Neural cell (in vitro differentiated cells): ENCODE measurements around the gene TXN2. TPM values are rescaled to one million over a fixed set of nuclear protein-coding genes. Genes with fewer than 3 reads are reported as not detected.

Source experiments
- H2AFZ ChIP-seq: fragments of 200-600, 300-800 bp; sonication (generic), shearing (Covaris generic); 2 replicates; pipeline ENCODE4 v1.6.0; 2014; ENCODE audit warnings: low read depth, mild to moderate bottlenecking, antibody characterized with exemption, low read length, moderate library complexity
- H3F3A ChIP-seq: fragments of 200-600 bp; shearing (Covaris generic); 2 replicates; pipeline ENCODE4 v1.6.1; 2016; ENCODE audit warnings: mild to moderate bottlenecking, moderate library complexity, mixed read lengths, antibody characterized with exemption, low read length; ENCODE audit not compliant: insufficient read depth, poor library complexity, severe bottlenecking
- H3K27ac ChIP-seq: fragments of 200-600, 300-800 bp; sonication (generic), shearing (Covaris generic); 2 replicates; pipeline ENCODE4 v1.5.1; 2014; ENCODE audit warnings: mild to moderate bottlenecking, low read length, moderate library complexity
- H3K27me3 ChIP-seq: fragments of 300-800, 200-600 bp; sonication (generic), shearing (Covaris generic); 2 replicates; pipeline ENCODE4 v1.6.0; 2014; ENCODE audit warnings: mild to moderate bottlenecking, low read depth, low read length, moderate library complexity; ENCODE audit not compliant: insufficient read depth
- H3K36me3 ChIP-seq: fragments of 300-800, 200-600 bp; sonication (generic), shearing (Covaris generic); 2 replicates; pipeline ENCODE4 v1.5.1; 2014; ENCODE audit warnings: mild to moderate bottlenecking, antibody characterized with exemption, low read length, moderate library complexity; ENCODE audit not compliant: insufficient read depth
- H3K4me2 ChIP-seq: fragments of 300-800, 200-600 bp; sonication (generic), shearing (Covaris generic); 2 replicates; pipeline ENCODE4 v1.6.0; 2014; ENCODE audit warnings: mild to moderate bottlenecking, low read length
- H3K4me3 ChIP-seq: fragments of 300-800, 200-600 bp; sonication (generic), shearing (Covaris generic); 2 replicates; pipeline ENCODE4 v1.5.1; 2014; ENCODE audit warnings: mild to moderate bottlenecking, low read length, moderate library complexity
- H3K79me2 ChIP-seq: fragments of 200-600 bp; shearing (Covaris generic); replicated peaks from 2 replicates; pipeline ENCODE4 v1.6.0; 2014; ENCODE audit warnings: mild to moderate bottlenecking, low read length, moderate library complexity; ENCODE audit not compliant: insufficient read depth
- H3K9ac ChIP-seq: fragments of 300-800, 200-600 bp; sonication (generic), shearing (Covaris generic); 2 replicates; pipeline ENCODE4 v1.6.1; 2016; ENCODE audit warnings: mild to moderate bottlenecking, low read length, mixed read lengths
- H3K9me2 ChIP-seq: fragments of 200-600 bp; shearing (Covaris generic); 2 replicates; pipeline ENCODE4 v1.6.1; 2016; ENCODE audit warnings: mild to moderate bottlenecking, low read length, mixed read lengths; ENCODE audit not compliant: insufficient read depth
- H3K9me3 ChIP-seq: fragments of 200-600, 300-800 bp; sonication (generic), shearing (Covaris generic); 2 replicates; pipeline ENCODE4 v1.6.1; 2016; ENCODE audit warnings: mild to moderate bottlenecking, mixed run types, low read length, moderate library complexity, mixed read lengths
- H4K20me1 ChIP-seq: fragments of 200-600 bp; shearing (Covaris generic); 2 replicates; pipeline ENCODE4 v1.6.1; 2016; ENCODE audit warnings: mild to moderate bottlenecking, mixed run types; ENCODE audit not compliant: insufficient read depth
- CTCF ChIP-seq: fragments of 450-650 bp; IDR thresholded peaks from 2 replicates; pipeline ENCODE4 v1.5.1; 2014; ENCODE audit warnings: antibody characterized with exemption, mild to moderate bottlenecking, moderate library complexity; ENCODE audit not compliant: poor library complexity, severe bottlenecking
- EP300 ChIP-seq: fragments of 450-650 bp; conservative IDR thresholded peaks from 2 replicates; pipeline ENCODE4 v1.6.1; 2014; ENCODE audit warnings: antibody characterized with exemption, mild to moderate bottlenecking, moderate library complexity; ENCODE audit not compliant: poor library complexity, severe bottlenecking
- EZH2 ChIP-seq: fragments of 200-600, 300-800 bp; shearing (Covaris generic), sonication (generic); IDR thresholded peaks from 2 replicates; pipeline ENCODE4 v1.6.1; 2014; ENCODE audit warnings: antibody characterized with exemption, low read length, borderline replicate concordance, mild to moderate bottlenecking; ENCODE audit not compliant: insufficient read depth, poor library complexity, severe bottlenecking
- MXI1 ChIP-seq: fragments of 450-650 bp; conservative IDR thresholded peaks from 2 replicates; pipeline ENCODE4 v1.6.1; 2014; ENCODE audit warnings: antibody characterized with exemption, mild to moderate bottlenecking; ENCODE audit not compliant: poor library complexity, severe bottlenecking
- POLR2AphosphoS5 ChIP-seq: IDR thresholded peaks from 2 replicates; pipeline ENCODE4 v1.6.1; 2012
- RAD21 ChIP-seq: fragments of 450-650 bp; conservative IDR thresholded peaks from 2 replicates; pipeline ENCODE4 v1.6.1; 2014; ENCODE audit warnings: antibody characterized with exemption, mild to moderate bottlenecking, moderate library complexity
- REST ChIP-seq: IDR thresholded peaks from 2 replicates; pipeline ENCODE4 v1.6.1; 2012; ENCODE audit warnings: borderline replicate concordance
- SMC3 ChIP-seq: fragments of 450-650 bp; conservative IDR thresholded peaks from 2 replicates; pipeline ENCODE4 v1.6.1; 2014; ENCODE audit warnings: antibody characterized with exemption, mild to moderate bottlenecking, moderate library complexity; ENCODE audit not compliant: poor library complexity
- TAF1 ChIP-seq: IDR thresholded peaks from 2 replicates; pipeline ENCODE4 v1.6.1; 2012; ENCODE audit warnings: low read depth
- polyA plus RNA-seq: library from polyadenylated mRNA; depleted of rRNA; stranded (reverse); fragments of >200 nt; gene quantifications from 2 replicates; pipeline ENCODE4 v1.2.3, GENCODE V29; 2014

The TXN2 gene
- polyA plus RNA-seq, 1 donor from 2014 or later, result 26.2 TPM

DNA sequence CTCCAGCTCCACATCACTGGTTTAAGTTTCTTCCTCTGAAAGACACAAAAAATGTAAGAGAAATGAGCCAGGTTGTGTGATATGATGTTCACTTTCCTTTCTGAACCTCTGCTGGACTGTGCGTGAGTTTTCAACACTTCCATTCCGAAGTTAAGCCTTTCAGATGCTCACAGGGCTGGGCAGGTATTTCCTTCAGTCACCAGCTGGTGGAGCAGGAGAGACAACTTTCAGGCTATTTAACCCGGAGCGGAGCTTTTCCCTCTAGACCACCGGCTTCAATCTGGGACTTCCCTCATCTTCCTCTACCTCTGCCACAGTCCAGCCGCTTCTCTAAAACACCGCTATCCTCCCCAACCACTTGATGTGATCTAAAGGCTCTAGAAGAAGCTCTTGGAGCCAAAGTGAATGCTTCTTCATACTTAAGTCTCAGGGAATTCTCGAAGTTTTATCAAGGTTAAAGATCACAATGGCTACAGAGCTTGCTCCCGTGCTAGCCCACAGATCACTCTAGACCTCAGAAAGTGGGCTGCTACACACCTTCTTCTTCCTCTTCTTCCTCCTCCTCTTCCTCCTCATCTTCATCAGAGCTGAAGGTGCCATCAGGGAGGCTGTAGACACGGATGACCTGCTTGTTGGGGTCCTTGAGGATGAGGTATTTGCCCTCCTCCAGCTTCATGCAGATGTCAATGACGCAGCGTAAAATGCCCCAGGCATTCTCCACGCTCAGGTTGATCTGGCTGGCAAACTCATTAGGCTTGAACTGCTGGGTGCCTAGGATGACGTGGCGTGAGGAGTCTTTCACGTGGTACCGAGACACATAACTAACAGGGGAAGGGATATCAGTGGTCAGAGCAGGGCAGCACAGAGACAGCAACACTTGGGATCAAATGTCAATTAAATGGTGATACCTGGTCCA is 29.8 kb upstream of the TXN2 start:
- no peaks in the 10 kb centered on the region for H3K79me2 ChIP-seq
- no peaks in the 10 kb centered on the region for H3F3A ChIP-seq
- no peak overlapping the region for H3K4me3 ChIP-seq
- H3K27me3 ChIP-seq, result no peaks in the 10 kb centered on the region
- no peaks in the 10 kb centered on the region for H3K9me3 ChIP-seq
- no peak overlapping the region for H3K4me2 ChIP-seq
- no peak overlapping the region for H3K9ac ChIP-seq
- H4K20me1 ChIP-seq, result no peaks in the 10 kb centered on the region
- no peaks in the 10 kb centered on the region for H3K9me2 ChIP-seq
- TF ChIP-seq SMC3 (peak; percentile 67), CTCF (peak; percentile 64), TAF1 (no peak), POLR2AphosphoS5 (no peak), RAD21 (peak; percentile 53)
- no peak overlapping the region for H2AFZ ChIP-seq
- no peak overlapping the region for H3K27ac ChIP-seq
- peaks cover 4% of the 10 kb centered on the region for H3K36me3 ChIP-seq

DNA sequence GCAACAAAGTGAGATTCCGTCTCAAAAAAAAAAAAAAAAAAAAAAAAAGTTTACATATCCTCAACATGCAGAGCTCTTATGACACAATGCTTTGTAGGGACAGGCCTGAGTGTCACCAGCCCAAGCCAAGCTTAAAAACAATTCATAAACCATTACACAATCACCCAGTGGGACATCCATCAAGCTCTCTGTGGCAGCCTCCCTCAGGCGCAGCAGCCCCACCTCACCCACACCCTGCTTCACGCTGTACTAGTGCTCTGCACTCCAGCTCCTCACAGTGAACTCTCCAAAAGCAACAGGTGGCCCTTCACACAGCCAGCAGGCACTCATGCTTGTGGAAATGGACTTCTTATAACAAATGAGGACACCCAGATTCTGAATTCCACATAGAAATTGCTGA is 28.9 kb upstream of the TXN2 start:
- H3K79me2 ChIP-seq, result no peaks in the 10 kb centered on the region
- no peaks in the 10 kb centered on the region for H3K9me3 ChIP-seq
- no peaks in the 10 kb centered on the region for H4K20me1 ChIP-seq
- H3K4me3 ChIP-seq, result no peak overlapping the region
- no peak overlapping the region for H3K9ac ChIP-seq
- peaks cover 4% of the 10 kb centered on the region for H3K36me3 ChIP-seq
- no peak overlapping the region for H3K27ac ChIP-seq
- no peak overlapping the region for H2AFZ ChIP-seq
- no peaks in the 10 kb centered on the region for H3F3A ChIP-seq
- TF ChIP-seq EZH2 (no peak), RAD21 (no peak), REST (no peak), EP300 (no peak), POLR2AphosphoS5 (no peak), TAF1 (no peak), CTCF (no peak), MXI1 (no peak), SMC3 (no peak)
- H3K27me3 ChIP-seq, result no peaks in the 10 kb centered on the region
- no peak overlapping the region for H3K4me2 ChIP-seq
- H3K9me2 ChIP-seq, result no peaks in the 10 kb centered on the region
